Heart right ventricle (tissue), 16 donors: ENCODE results near the gene BET1L. TPM values are rescaled to one million over a fixed set of nuclear protein-coding genes. Genes with fewer than 3 reads are reported as not detected.
A peak's percentile ranks its signal among the peaks of the same experiment; 100 is the strongest.
"Not testable (repeated sequence)": the region's sequence is repeated elsewhere in the genome, so short reads cannot be mapped to it uniquely, and the experiment has no call there.

Experiments
- ATAC-seq, 8 donors: fragments of 200-7000 bp; cut with Tn5 transposase; one replicate each; pipeline ENCODE4 v1.9.1; 2020; ENCODE audit warnings: mild to moderate bottlenecking in 8 of 8, moderate library complexity in 8 of 8, moderate number of reproducible peaks in 1 of 8
- DNase-seq, 2 donors: peaks; one replicate each; pipeline ENCODE4 v3.0.0-alpha.2; 2020
- H3K27ac ChIP-seq, 10 donors: fragments of 200-600 bp; sonication (generic) in 2 of 10; one replicate each; pipeline versions ENCODE4 v1.5.0 to v1.8.0; 2020 to 2022; ENCODE audit warnings: mild to moderate bottlenecking in 3 of 10
- H3K27me3 ChIP-seq, 7 donors: fragments of 200-600 bp; one replicate each; pipeline ENCODE4 v1.8.0; 2021 to 2022; ENCODE audit warnings: mild to moderate bottlenecking in 2 of 7
- H3K36me3 ChIP-seq, 9 donors: fragments of 200-600 bp; sonication (generic) in 1 of 9; one replicate each; pipeline versions ENCODE4 v1.5.0 to v1.8.0; 2020 to 2022; ENCODE audit warnings: mild to moderate bottlenecking in 2 of 9
- H3K4me1 ChIP-seq, 9 donors: fragments of 200-600 bp; sonication (generic) in 1 of 9; one replicate each; pipeline versions ENCODE4 v1.5.0 to v1.8.0; 2020 to 2022; ENCODE audit warnings: mild to moderate bottlenecking in 4 of 9
- H3K4me3 ChIP-seq, 10 donors: fragments of 200-600 bp; sonication (generic) in 2 of 10; one replicate each; pipeline versions ENCODE4 v1.5.0 to v1.8.0; 2020 to 2022; ENCODE audit warnings: mild to moderate bottlenecking in 7 of 10, moderate library complexity in 2 of 10
- H3K9me3 ChIP-seq, 11 donors: fragments of 200-600 bp in 10 of 11; sonication (generic) in 2 of 11; one replicate each; pipeline versions ENCODE4 v1.5.0 to v1.8.0; 2013 to 2022; ENCODE audit warnings: mild to moderate bottlenecking in 2 of 11, control low read depth in 1 of 11, moderate library complexity in 1 of 11
- WGBS, 2 donors: extraction: QIAGEN DNeasy Blood & Tissue Kit; methylation state at CpG; one replicate each; pipeline ENCODE4 v1.1.7; 2013; ENCODE audit warnings: inconsistent platforms in 1 of 2; 5-methylcytosine and 5-hydroxymethylcytosine counted together
- intact Hi-C, 10 donors: fragments of 100-400 bp; cut with DNase I; formaldehyde crosslinking; loops; one replicate each; pipeline versions ENCODE4 v1.11.1 to v1.14.2; 2022
- polyA plus RNA-seq, 2 donors: library from polyadenylated mRNA; stranded (reverse); fragments of 200-250 nt; gene quantifications; one replicate each; pipeline ENCODE4 v1.2.3, GENCODE V29; 2013
- total RNA-seq, 10 donors: library from RNA; stranded (reverse); fragmentation: NEBNext Ultra II Directional in 3 of 10; extraction: Animal tissue kit (Norgen Biotek cat#: 25700) in 3 of 10; gene quantifications; one replicate each; pipeline versions ENCODE4 v1.2.1 to v1.2.4, GENCODE V29; 2021 to 2023
- TF ChIP-seq, protein P1 (sequence below), 9 donors: fragments of 200-600 bp; sonication (generic) in 2 of 9; IDR thresholded peaks; one replicate each; pipeline versions ENCODE4 v1.5.0 to v1.8.0; 2021 to 2022; ENCODE audit warnings: antibody characterized with exemption in 9 of 9, mild to moderate bottlenecking in 5 of 9, moderate library complexity in 1 of 9
- donor health status: Arrhythmogenic right ventricular cardiomyopathy.
- donor health status: ischemic (EF 13 %, LVEDD 7.1; RV severe dilation, severe dysfunction).
- donor health status: healthy with polysubstance abuse.
- donor health status: DM: no; HTN: yes; CAD: no.
- donor health status: DM: no; HTN: no; CAD: no.
- donor health status: ischemic (EF 25% LVEDD 6.9; RV normal size, moderate dysfunction).
- donor health status: ischemic (EF 25% LVEDD 5.7; RV mildly dilated, moderate dysfunction).
- donor health status: healthy.
- donor health status: DM: yes; HTN: yes; CAD: no.
- donor health status: Ischemic cardiomyopathy.
- donor health status: ischemic (EF 35%, LVEDD 5.7; RV mildly dilated, moderate dysfunction).
- donor health status: nonischemic (EF 11% LVEDD 7.7; RV severe dilation, severe dysfunction).
- donor health status: DM: yes; HTN: yes; CAD: no.
- donor health status: PGD.
- donor health status: ischemic (EF 29% LVEDD 5.4; RV normal size, mild dysfunction).
- donor health status: nonischemic (EF 23%, LVEDD 6.1; RV moderate dilation, normal function).

The BET1L gene
- total and polyA plus RNA-seq, 12 donors: 12.4 to 32.0 (median 20.7) TPM

DNA sequence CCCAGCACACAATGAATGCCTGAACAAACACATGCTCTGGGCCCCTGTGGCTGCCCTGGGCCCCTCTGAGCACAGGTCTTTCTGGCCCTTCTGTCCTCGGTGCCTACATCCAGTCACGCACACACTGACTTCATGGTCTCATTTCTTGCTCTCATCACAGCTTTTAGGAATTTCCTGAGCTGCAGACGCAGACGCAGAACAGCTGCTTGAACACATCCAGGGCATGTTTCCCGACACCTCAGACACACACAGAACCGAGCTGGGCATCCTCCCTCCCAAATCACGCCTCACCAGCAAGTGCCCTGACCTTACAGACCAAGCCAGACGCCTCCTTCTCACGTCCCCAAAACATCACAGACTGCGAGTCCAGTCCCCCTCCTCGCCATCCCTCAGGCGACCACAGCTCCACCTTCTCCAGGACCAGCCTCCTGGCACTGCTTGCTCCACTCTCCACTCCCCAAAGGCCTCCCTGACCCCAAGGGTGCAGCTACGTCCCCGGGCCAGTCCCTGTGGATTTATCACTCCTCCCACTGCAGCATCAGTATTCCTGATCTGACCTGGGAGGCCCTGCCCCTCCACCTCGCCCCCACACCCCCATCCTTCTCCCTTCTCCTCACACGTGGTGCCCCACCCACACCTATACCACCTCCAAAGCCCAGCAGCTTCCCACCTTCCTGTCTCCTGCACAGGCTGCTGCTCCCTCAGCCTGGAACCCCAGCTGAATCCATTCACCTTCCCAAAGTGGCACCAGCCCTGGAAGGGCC, 16.0 kb upstream of the BET1L start:
- Histone ChIP-seq H3K27ac (peak overlapping the region in 2 of 10 donors; percentile 3 to 60), H3K36me3 (peaks cover 0 to 37% (median 5%) of the 10 kb centered on the region in 9 donors), H3K27me3 (no peaks in the 10 kb centered on the region), H3K9me3 (no peaks in the 10 kb centered on the region), H3K4me1 (peaks cover 0 to 39% (median 0%) of the 10 kb centered on the region in 9 donors), H3K4me3 (no peak overlapping the region)
- TF ChIP-seq, protein P1, sequence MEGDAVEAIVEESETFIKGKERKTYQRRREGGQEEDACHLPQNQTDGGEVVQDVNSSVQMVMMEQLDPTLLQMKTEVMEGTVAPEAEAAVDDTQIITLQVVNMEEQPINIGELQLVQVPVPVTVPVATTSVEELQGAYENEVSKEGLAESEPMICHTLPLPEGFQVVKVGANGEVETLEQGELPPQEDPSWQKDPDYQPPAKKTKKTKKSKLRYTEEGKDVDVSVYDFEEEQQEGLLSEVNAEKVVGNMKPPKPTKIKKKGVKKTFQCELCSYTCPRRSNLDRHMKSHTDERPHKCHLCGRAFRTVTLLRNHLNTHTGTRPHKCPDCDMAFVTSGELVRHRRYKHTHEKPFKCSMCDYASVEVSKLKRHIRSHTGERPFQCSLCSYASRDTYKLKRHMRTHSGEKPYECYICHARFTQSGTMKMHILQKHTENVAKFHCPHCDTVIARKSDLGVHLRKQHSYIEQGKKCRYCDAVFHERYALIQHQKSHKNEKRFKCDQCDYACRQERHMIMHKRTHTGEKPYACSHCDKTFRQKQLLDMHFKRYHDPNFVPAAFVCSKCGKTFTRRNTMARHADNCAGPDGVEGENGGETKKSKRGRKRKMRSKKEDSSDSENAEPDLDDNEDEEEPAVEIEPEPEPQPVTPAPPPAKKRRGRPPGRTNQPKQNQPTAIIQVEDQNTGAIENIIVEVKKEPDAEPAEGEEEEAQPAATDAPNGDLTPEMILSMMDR (IDR thresholded peaks at IDR 0.05): no peak
- DNase-seq: no peak
- intact Hi-C loops: no loop called here
- WGBS, 2 donors: 77 to 81% methylated on average over 16 of the region's 16 CpGs
- peak in 2 of 8 donors; percentile 27 for ATAC-seq

DNA sequence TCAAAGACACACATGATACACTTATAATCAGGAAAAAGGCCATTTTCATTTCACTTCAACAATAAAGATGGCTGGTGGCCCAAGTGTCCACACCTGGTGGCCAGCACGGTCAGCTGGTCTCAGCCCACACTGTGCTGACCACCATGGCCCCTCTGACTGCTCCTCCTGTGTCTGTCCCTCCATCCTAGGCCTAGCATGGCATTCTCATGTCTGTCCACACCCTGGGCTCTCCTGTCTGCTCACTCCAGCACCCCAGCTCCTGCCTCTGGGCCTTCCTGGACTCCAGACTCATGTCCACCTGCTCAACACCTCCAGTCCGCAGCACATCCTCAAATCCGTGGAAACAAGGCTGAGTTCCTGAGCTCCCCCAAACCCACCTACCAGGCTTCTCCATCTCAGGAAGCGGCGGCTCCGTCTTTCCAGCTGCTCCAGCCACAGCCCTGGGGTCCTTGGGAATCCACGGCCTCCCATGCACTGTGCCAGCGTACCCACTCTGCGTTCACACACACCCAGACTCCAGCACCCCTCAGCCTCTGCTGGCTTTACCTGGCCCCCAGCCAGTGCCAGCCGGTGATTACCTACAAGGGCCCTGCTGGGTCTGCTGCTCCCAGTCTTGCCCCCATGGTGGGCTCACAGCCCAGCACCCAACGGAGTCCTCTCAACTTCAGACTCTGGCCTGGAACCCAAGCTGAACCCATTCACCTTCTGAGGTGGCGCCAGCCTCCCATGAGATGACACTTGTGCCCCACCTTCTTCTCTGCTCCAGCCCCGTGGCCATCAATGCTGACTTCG, 15.0 kb upstream of the BET1L start:
- H3K4me1 ChIP-seq: peaks cover 0 to 35% (median 0%) of the 10 kb centered on the region in 9 donors
- TF ChIP-seq, protein P1 (IDR thresholded peaks at IDR 0.05): no peak
- no peaks in the 10 kb centered on the region for H3K27me3 ChIP-seq
- DNase-seq (no peak), ATAC-seq (peak in 1 of 8 donors; percentile 58)
- no peaks in the 10 kb centered on the region for H3K9me3 ChIP-seq
- WGBS, 2 donors: 94 to 95% methylated on average over 14 of the region's 14 CpGs
- no peak overlapping the region for H3K4me3 ChIP-seq
- intact Hi-C loops: no loop called here
- H3K27ac ChIP-seq: peak overlapping the region in 3 of 10 donors; percentile 26 to 60 (median 49)
- peaks cover 0 to 47% (median 12%) of the 10 kb centered on the region in 9 donors for H3K36me3 ChIP-seq

DNA sequence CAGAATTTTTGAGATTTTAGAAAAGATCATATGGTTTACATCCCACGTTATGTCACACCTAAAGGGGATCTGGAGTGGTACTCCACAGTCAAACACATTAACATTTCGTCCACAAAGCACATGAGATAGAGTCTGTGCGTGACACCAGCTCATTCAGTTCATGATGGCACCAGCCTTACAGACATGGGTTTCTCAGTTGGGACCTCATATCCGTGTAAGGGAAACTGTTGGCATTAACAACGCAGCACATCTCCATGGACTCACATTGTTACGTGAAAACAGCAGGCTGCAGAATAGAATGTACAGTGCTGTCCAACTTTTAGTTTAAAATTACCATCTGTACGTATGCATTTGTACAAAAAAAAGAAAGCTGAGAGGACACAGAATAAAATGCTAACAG, 14.3 kb upstream of the BET1L start:
- no peak overlapping the region for H3K4me3 ChIP-seq
- no peaks in the 10 kb centered on the region for H3K9me3 ChIP-seq
- ATAC-seq (peak in 1 of 8 donors; percentile 45), DNase-seq (no peak)
- intact Hi-C loops: no loop called here
- no peaks in the 10 kb centered on the region for H3K27me3 ChIP-seq
- H3K36me3 ChIP-seq: peaks cover 0 to 53% (median 12%) of the 10 kb centered on the region in 9 donors
- H3K4me1 ChIP-seq: peaks cover 0 to 35% (median 0%) of the 10 kb centered on the region in 9 donors
- TF ChIP-seq, protein P1 (IDR thresholded peaks at IDR 0.05): no peak
- peak overlapping the region in 1 of 10 donors; percentile 60 for H3K27ac ChIP-seq
- WGBS, 2 donors: 85 to 88% methylated on average over 7 of the region's 7 CpGs

DNA sequence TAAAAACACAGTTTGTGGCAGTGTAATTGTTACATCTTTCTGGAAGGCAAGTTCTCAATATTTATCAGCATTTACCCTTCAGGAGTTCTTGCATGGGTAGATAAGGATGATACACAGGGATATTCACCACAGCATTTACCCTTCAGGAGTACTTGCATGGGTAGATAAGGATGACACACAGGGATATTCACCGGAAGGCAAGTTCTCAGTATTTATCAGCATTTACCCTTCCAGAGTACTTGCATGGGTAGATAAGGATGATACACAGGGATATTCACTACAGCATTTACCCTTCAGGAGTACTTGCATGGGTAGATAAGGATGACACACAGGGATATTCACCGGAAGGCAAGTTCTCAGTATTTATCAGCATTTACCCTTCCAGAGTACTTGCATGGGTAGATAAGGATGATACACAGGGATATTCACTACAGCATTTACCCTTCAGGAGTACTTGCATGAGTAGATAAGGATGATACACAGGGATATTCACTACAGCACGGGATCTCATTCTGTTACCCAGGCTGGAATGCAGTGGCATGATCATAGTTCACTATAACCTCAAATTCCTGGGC, 13.5 kb upstream of the BET1L start:
- H3K9me3 ChIP-seq, intact Hi-C loops, ATAC-seq, H3K27me3 ChIP-seq, DNase-seq, H3K4me3 ChIP-seq: not testable (repeated sequence)
- H3K27ac ChIP-seq: peak overlapping the region in 1 of 10 donors; percentile 60
- WGBS, 2 donors: 66 to 69% methylated on average over 2 to 3 of the region's 3 CpGs
- peaks cover 0 to 59% (median 12%) of the 10 kb centered on the region in 9 donors for H3K36me3 ChIP-seq
- H3K4me1 ChIP-seq: peaks cover 0 to 35% (median 0%) of the 10 kb centered on the region in 9 donors
